ENCODE results near the gene RPL10. TPM values are rescaled to one million over a fixed set of nuclear protein-coding genes. Genes with fewer than 3 reads are reported as not detected.

RPL10 gene
- total RNA-seq, 1 experiment from 2014 or later: 2,110 TPM

GRCh38 chrX:154445776-154446175, 47.6 kb downstream of the RPL10 start:
- Mint-ChIP-seq H3K9me3 (peaks cover 61 to 79% of the 10 kb centered on the region in 2 experiments), H3K4me1 (peaks cover 3 to 5% of the 10 kb centered on the region in 2 experiments; a peak in 2 of 4 replicates), H3K27ac (no peak overlapping the region; a peak in 1 of 7 replicates), H3K4me3 (peak overlapping the region; percentile 15 to 16; a peak in 3 of 5 replicates), H3K27me3 (ENCODE audit: low read depth) (no peaks in the 10 kb centered on the region; the same call in none of the 2 replicates), H3K36me3 (ENCODE audit: insufficient read depth in 1 of 3, low read depth in 3 of 3) (peaks cover 33 to 68% (median 57%) of the 10 kb centered on the region in 3 experiments)
- Histone ChIP-seq H3K4me1 (ENCODE audit: insufficient read depth, low read length) (no peaks in the 10 kb centered on the region), H2BK120ac (ENCODE audit: low read depth, low read length, poor library complexity, severe bottlenecking) (no peak overlapping the region), H3K27ac (ENCODE audit: insufficient read length, low read depth, low read length) (no peak overlapping the region), H2BK15ac (ENCODE audit: low read depth, low read length) (no peak overlapping the region), H4K91ac (ENCODE audit: insufficient read length, low read depth, low read length) (no peak overlapping the region), H2BK20ac (ENCODE audit: low read depth, low read length, poor library complexity, severe bottlenecking) (no peak overlapping the region), H3K14ac (ENCODE audit: insufficient read depth, low read length) (no peak overlapping the region), H3K23ac (ENCODE audit: insufficient read length, low read depth, low read length) (no peak overlapping the region), H2BK12ac (ENCODE audit: insufficient read length, low read depth, low read length) (no peak overlapping the region), H4K5ac (ENCODE audit: insufficient read length, low read depth, low read length) (no peak overlapping the region), H2BK5ac (ENCODE audit: insufficient read length, low read length) (no peak overlapping the region), H2AK5ac (ENCODE audit: insufficient read length, low read length) (no peak overlapping the region), H3K56ac (ENCODE audit: insufficient read length, low read depth, low read length) (no peak overlapping the region), H3K27me3 (ENCODE audit: insufficient read depth, low read length) (no peaks in the 10 kb centered on the region), H3K9ac (ENCODE audit: extremely low read depth, insufficient read length, low read length) (no peak overlapping the region), H4K20me1 (ENCODE audit: control insufficient read depth, insufficient read depth, insufficient read length) (no peaks in the 10 kb centered on the region), H4K8ac (replicated peaks; ENCODE audit: insufficient read length, low read depth, low read length) (no peak overlapping the region), H2AFZ (ENCODE audit: low read length) (no peak overlapping the region), H3K23me2 (ENCODE audit: insufficient read length, low read depth, low read length, poor library complexity, severe bottlenecking) (peaks cover 2% of the 10 kb centered on the region), H3K4me2 (ENCODE audit: insufficient read depth, insufficient read length, low read length) (no peak overlapping the region), H3K4ac (ENCODE audit: low read depth, low read length) (no peak overlapping the region), H3K9me3 (ENCODE audit: control insufficient read depth, low read depth, low read length) (peaks cover 38% of the 10 kb centered on the region), H3K79me1 (ENCODE audit: insufficient read depth, low read depth, low read length, poor library complexity, severe bottlenecking) (no peaks in the 10 kb centered on the region), H3T11ph (ENCODE audit: low read length) (no peak overlapping the region), H3K79me2 (ENCODE audit: insufficient read depth, low read length) (no peaks in the 10 kb centered on the region), H3K18ac (ENCODE audit: insufficient read length, low read depth, low read length) (no peak overlapping the region)
- DNase-seq: no peak
- TF ChIP-seq, protein P1, sequence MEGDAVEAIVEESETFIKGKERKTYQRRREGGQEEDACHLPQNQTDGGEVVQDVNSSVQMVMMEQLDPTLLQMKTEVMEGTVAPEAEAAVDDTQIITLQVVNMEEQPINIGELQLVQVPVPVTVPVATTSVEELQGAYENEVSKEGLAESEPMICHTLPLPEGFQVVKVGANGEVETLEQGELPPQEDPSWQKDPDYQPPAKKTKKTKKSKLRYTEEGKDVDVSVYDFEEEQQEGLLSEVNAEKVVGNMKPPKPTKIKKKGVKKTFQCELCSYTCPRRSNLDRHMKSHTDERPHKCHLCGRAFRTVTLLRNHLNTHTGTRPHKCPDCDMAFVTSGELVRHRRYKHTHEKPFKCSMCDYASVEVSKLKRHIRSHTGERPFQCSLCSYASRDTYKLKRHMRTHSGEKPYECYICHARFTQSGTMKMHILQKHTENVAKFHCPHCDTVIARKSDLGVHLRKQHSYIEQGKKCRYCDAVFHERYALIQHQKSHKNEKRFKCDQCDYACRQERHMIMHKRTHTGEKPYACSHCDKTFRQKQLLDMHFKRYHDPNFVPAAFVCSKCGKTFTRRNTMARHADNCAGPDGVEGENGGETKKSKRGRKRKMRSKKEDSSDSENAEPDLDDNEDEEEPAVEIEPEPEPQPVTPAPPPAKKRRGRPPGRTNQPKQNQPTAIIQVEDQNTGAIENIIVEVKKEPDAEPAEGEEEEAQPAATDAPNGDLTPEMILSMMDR (conservative IDR thresholded peaks at IDR 0.05): no peak
- WGBS (ENCODE audit: extremely low coverage, insufficient read length, low lambda C conversion rate): no CpG with 5 or more reads among the region's 16 CpGs
